GM12878 (cell line): Measurements from ENCODE around the gene TXNDC17. TPM values are rescaled to one million over a fixed set of nuclear protein-coding genes. Genes with fewer than 3 reads are reported as not detected.

Experiments used
- ATAC-seq: fragments of 200-7000 bp; cut with Tn5 transposase; 3 replicates; pipeline ENCODE4 v1.9.1; 2020; ENCODE audit warnings: mild to moderate bottlenecking, moderate library complexity
- BruUV-seq: library from RNA; stranded (reverse); fragments of 400-500 nt; replicated peaks from 2 replicates; lab custom pipeline; 2021; lab: Mats Ljungman, UMichigan
- CTCF ChIA-PET: fragments of 300-600 bp; sonication (Branson Sonifier 250); formaldehyde crosslinking; extraction: SDS; loops from one replicate; lab custom pipeline; 2021; ENCODE audit warnings: inconsistent platforms; lab: Yijun Ruan, JAX
- POLR2A ChIA-PET: fragments of 350-600 bp; formaldehyde crosslinking; extraction: SDS; loops from one replicate; lab custom pipeline; 2021; ENCODE audit warnings: inconsistent platforms; lab: Charles Lee
- RAD21 ChIA-PET: fragments of 300-600 bp; sonication (Branson Sonifier 250); formaldehyde crosslinking; loops from one replicate; lab custom pipeline; 2023; ENCODE audit warnings: antibody characterized with exemption; ENCODE audit not compliant: unreplicated experiment; lab: Charles Lee
- SMC1A ChIA-PET: fragments of 300-600 bp; sonication (Branson Sonifier 250); formaldehyde crosslinking; loops from one replicate; lab custom pipeline; 2023; ENCODE audit not compliant: unreplicated experiment, uncharacterized antibody; lab: Charles Lee
- DNase-seq: peaks from one replicate; pipeline ENCODE4 v3.0.0-alpha.2; 2011; ENCODE audit warnings: low read depth, low spot score
- FAIRE-seq: peaks from 3 replicates; lab custom pipeline; 2011; peaks lifted over from hg19 to GRCh38; lab: Jason Lieb, UNC
- H2AFZ ChIP-seq: 2 replicates; pipeline ENCODE4 v1.6.0; 2011; ENCODE audit warnings: low read depth, low read length, control low read depth; ENCODE audit not compliant: control insufficient read depth
- H3K27ac ChIP-seq: 2 replicates; pipeline ENCODE4 v1.5.1; 2011; ENCODE audit warnings: control low read depth; ENCODE audit not compliant: control insufficient read depth, insufficient read depth
- H3K27me3 ChIP-seq, 2 experiments: replicated peaks in 1 of 2; 2 replicates each; pipeline versions ENCODE4 v1.6.0 to v1.6.1; 2011; ENCODE audit warnings: low read length in 1 of 2; ENCODE audit not compliant: control insufficient read depth in 2 of 2, insufficient read depth in 2 of 2
- H3K36me3 ChIP-seq, 2 experiments: 2 replicates each; pipeline ENCODE4 v1.5.1; 2011; ENCODE audit warnings: low read length in 1 of 2; ENCODE audit not compliant: control insufficient read depth in 2 of 2, insufficient read depth in 2 of 2
- H3K4me1 ChIP-seq: 2 replicates; pipeline ENCODE4 v1.6.1; 2011; ENCODE audit warnings: mild to moderate bottlenecking, low read length, moderate library complexity, mixed read lengths; ENCODE audit not compliant: control insufficient read depth, insufficient read depth
- H3K4me2 ChIP-seq: 2 replicates; pipeline ENCODE4 v1.6.0; 2011; ENCODE audit warnings: control low read depth; ENCODE audit not compliant: control insufficient read depth, insufficient read depth
- H3K4me3 ChIP-seq: fragments of 200-600 bp; sonication (generic); 2 replicates; pipeline ENCODE4 v1.5.1; 2016
- H3K79me2 ChIP-seq: 2 replicates; pipeline ENCODE4 v1.6.0; 2011; ENCODE audit warnings: low read length; ENCODE audit not compliant: control insufficient read depth, insufficient read depth
- H3K9ac ChIP-seq: 2 replicates; pipeline ENCODE4 v1.8.0; 2011; ENCODE audit warnings: low read length, control low read depth, mixed read lengths; ENCODE audit not compliant: control insufficient read depth, insufficient read depth
- H3K9me3 ChIP-seq: replicated peaks from 3 replicates; pipeline ENCODE4 v1.5.1; 2011; ENCODE audit warnings: mild to moderate bottlenecking, low read length; ENCODE audit not compliant: control insufficient read depth, insufficient read depth
- H4K20me1 ChIP-seq: 2 replicates; pipeline ENCODE4 v1.6.0; 2011; ENCODE audit not compliant: control insufficient read depth, insufficient read depth
- ASH2L ChIP-seq: fragments of 300-600, 200-600 bp; sonication (generic); IDR thresholded peaks from 2 replicates; pipeline ENCODE4 v1.6.1; 2017; ENCODE audit warnings: low read depth, mild to moderate bottlenecking, borderline replicate concordance
- BHLHE40 ChIP-seq, 2 experiments: fragments of 450-650 bp in 1 of 2; IDR thresholded peaks; 2 replicates each; pipeline ENCODE4 v1.6.1; 2011 to 2017; ENCODE audit warnings: low read depth in 2 of 2, borderline replicate concordance in 1 of 2, improper control_type of control experiment in 1 of 2, low read length in 1 of 2, mild to moderate bottlenecking in 1 of 2
- CHD1 ChIP-seq: IDR thresholded peaks from 2 replicates; pipeline ENCODE4 v1.6.1; 2012; ENCODE audit warnings: low read depth, low read length, improper control_type of control experiment
- EP300 ChIP-seq, 2 experiments: fragments of 150-350 bp in 1 of 2; IDR thresholded peaks; 2 replicates each; pipeline ENCODE4 v1.6.1; 2011 to 2012; ENCODE audit warnings: low read depth in 2 of 2, low read length in 2 of 2, borderline replicate concordance in 1 of 2, improper control_type of control experiment in 1 of 2, inconsistent platforms in 1 of 2; ENCODE audit not compliant: control insufficient read depth in 1 of 2
- ESRRA ChIP-seq: IDR thresholded peaks from 2 replicates; pipeline ENCODE4 v1.6.1; 2012; ENCODE audit warnings: mild to moderate bottlenecking, low read length, improper control_type of control experiment
- HCFC1 ChIP-seq: fragments of 150-350 bp; IDR thresholded peaks from 2 replicates; pipeline ENCODE4 v1.6.1; 2014; ENCODE audit warnings: low read length
- NFYB ChIP-seq: IDR thresholded peaks from 2 replicates; pipeline ENCODE4 v1.6.1; 2011; ENCODE audit warnings: low read depth, mild to moderate bottlenecking, low read length, improper control_type of control experiment, moderate library complexity; ENCODE audit not compliant: insufficient read depth
- NR2F1 ChIP-seq: fragments of 450-650 bp; conservative IDR thresholded peaks from 2 replicates; pipeline ENCODE4 v1.6.1; 2017; ENCODE audit warnings: mild to moderate bottlenecking
- RCOR1 ChIP-seq: conservative IDR thresholded peaks from 2 replicates; pipeline ENCODE4 v1.6.1; 2012; ENCODE audit warnings: low read depth, low read length, improper control_type of control experiment
- REST ChIP-seq: IDR thresholded peaks from 2 replicates; pipeline ENCODE4 v1.6.1; 2012; ENCODE audit warnings: mild to moderate bottlenecking, low read depth, low read length
- TCF12 ChIP-seq: IDR thresholded peaks from 2 replicates; pipeline ENCODE4 v1.6.1; 2011; ENCODE audit warnings: low read depth, mild to moderate bottlenecking, low read length
- ZNF274 ChIP-seq: IDR thresholded peaks from one replicate; pipeline ENCODE4 v1.8.0; 2011; ENCODE audit not compliant: insufficient read length, insufficient read depth
- WGBS: methylation state at CpG from one replicate; pipeline ENCODE4 v1.1.6; 2016; ENCODE audit warnings: low lambda C conversion rate; ENCODE audit not compliant: insufficient replicate concordance, insufficient coverage; ENCODE audit errors: missing lambda C conversion rate; 5-methylcytosine and 5-hydroxymethylcytosine counted together
- in situ Hi-C: fragments of 300-500 bp; cut with MboI; formaldehyde crosslinking; loops from 9 replicates; pipeline ENCODE4 v1.14.3; 2018; ENCODE audit warnings: mixed read lengths
- intact Hi-C: fragments of 100-400 bp; cut with micrococcal nuclease; formaldehyde crosslinking; loops from one replicate; pipeline ENCODE4 v1.14.2; 2022; ENCODE audit not compliant: unreplicated experiment
- polyA plus RNA-seq, 11 experiments: library from polyadenylated mRNA; depleted of rRNA in 4 of 11; unstranded in 6 of 11; stranded (reverse) in 5 of 11; fragments of >200 nt; fragmentation: Nextera tagmentation in 4 of 11; fragmentation: Illumina TruSeq in 1 of 11; extraction: Ambion mirVana in 4 of 11; extraction: Trizol in 1 of 11; gene quantifications; 1 replicate in 1 of 11; 2 replicates in 10 of 11; pipeline versions ENCODE4 v1.2.1 to v1.2.3, GENCODE V29; 2011 to 2016; ENCODE audit warnings: inconsistent platforms in 2 of 11, missing spikeins in 2 of 11, low read depth in 1 of 11
- total RNA-seq, 4 experiments: library from RNA; depleted of rRNA in 3 of 4; stranded (reverse); fragments of >200 nt in 3 of 4; fragmentation: Illumina TruSeq in 1 of 4; extraction: Trizol in 1 of 4; gene quantifications; 2 replicates each; pipeline versions ENCODE4 v1.2.1 to v1.2.3, GENCODE V29; 2013 to 2021
- TF ChIP-seq, protein P1 (sequence below): fragments of 450-650 bp; IDR thresholded peaks from 2 replicates; pipeline ENCODE4 v1.6.1; 2014; ENCODE audit warnings: mild to moderate bottlenecking

TXNDC17 gene
- total and polyA plus RNA-seq, 10 of the 15 experiments (the other 5 are each of a cell fraction or from before 2014, with no cell fraction given): 124 to 957 (median 216) TPM

DNA sequence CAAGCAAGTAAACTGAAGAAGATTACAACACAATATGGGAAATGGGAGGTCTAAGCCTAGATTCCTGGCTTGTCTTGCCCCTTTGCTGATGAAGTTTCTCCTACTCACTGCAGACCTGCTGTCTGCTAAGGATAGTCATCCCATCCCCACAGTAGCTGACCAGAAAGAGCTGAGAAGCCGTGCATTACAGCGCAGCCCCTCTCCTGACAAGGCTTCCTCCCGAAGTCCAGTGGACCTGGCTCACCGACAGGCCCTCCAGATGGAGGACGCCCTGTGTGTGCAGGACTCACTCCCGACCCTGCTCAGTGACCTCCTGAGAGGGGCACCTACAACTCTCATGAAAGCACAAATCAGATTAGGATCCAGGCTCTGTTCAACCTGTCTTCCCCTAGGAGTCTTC, 35.7 kb upstream of the TXNDC17 start:
- ATAC-seq (no peak), FAIRE-seq (no peak), DNase-seq (no peak)
- Histone ChIP-seq H3K9ac (no peak overlapping the region), H3K4me2 (no peak overlapping the region), H4K20me1 (no peaks in the 10 kb centered on the region; the same call in 1 of the 2 replicates), H3K4me3 (no peak overlapping the region), H3K27ac (no peak overlapping the region), H3K79me2 (no peaks in the 10 kb centered on the region), H3K36me3 (peaks cover 5 to 17% of the 10 kb centered on the region in 2 experiments), H3K27me3 (no peaks in the 10 kb centered on the region), H3K4me1 (no peaks in the 10 kb centered on the region), H3K9me3 (no peaks in the 10 kb centered on the region), H2AFZ (no peak overlapping the region)
- intact Hi-C loops (no loop called here), in situ Hi-C loops (no loop called here)
- 98% methylated on average over 6 of the region's 6 CpGs for WGBS
- ChIA-PET CTCF (no interaction called here), RAD21 (no interaction called here), POLR2A (no interaction called here), SMC1A (interaction anchor here (0.7 kb wide), 1 partner anchor 1827 kb away, joined by 3 read pairs; no protein-coding TSS in a partner anchor)
- TF ChIP-seq EP300 (IDR thresholded peaks at IDR 0.05; ENCODE audit: borderline replicate concordance in 1 of 2, control insufficient read depth in 1 of 2, low read depth in 2 of 2, low read length in 2 of 2): no peak
- no TSS peak for BruUV-seq

- ChIA-PET SMC1A (no interaction called here), CTCF (interaction anchor here (0.7 to 1.2 kb wide), 3 partner anchors 9 to 25 kb away, joined by 3 to 4 read pairs (median 3); no protein-coding TSS in a partner anchor), POLR2A (no interaction called here), RAD21 (interaction anchor here (1.4 kb wide), 1 partner anchor 135 kb away, joined by 3 read pairs; no protein-coding TSS in a partner anchor)
- no peak overlapping the region for H3K9ac ChIP-seq
- no peak overlapping the region for H3K27ac ChIP-seq
- no peaks in the 10 kb centered on the region for H3K79me2 ChIP-seq
- BruUV-seq: no TSS peak
- H3K4me1 ChIP-seq: no peaks in the 10 kb centered on the region
- DNase-seq: no peak
- H3K4me2 ChIP-seq: no peak overlapping the region
- H3K9me3 ChIP-seq: no peaks in the 10 kb centered on the region
- intact Hi-C loops (no loop called here), in situ Hi-C loops (no loop called here)
- H4K20me1 ChIP-seq: no peaks in the 10 kb centered on the region; the same call in 1 of the 2 replicates
- ATAC-seq: no peak
- H3K4me3 ChIP-seq: no peak overlapping the region
- H3K36me3 ChIP-seq: peaks cover 5 to 20% of the 10 kb centered on the region in 2 experiments
- FAIRE-seq: no peak
- WGBS: 96% methylated on average over 3 of the region's 3 CpGs
- no peak overlapping the region for H2AFZ ChIP-seq
- H3K27me3 ChIP-seq: no peaks in the 10 kb centered on the region
- TF ChIP-seq NR2F1 (no peak), HCFC1 (no peak), ESRRA (no peak), RCOR1 (no peak), ZNF274 (no peak), REST (no peak), CHD1 (no peak), TCF12 (no peak), NFYB (no peak), ASH2L (no peak), BHLHE40 (IDR thresholded peaks at IDR 0.05; ENCODE audit: borderline replicate concordance in 1 of 2, low read depth in 2 of 2, low read length in 1 of 2) (no peak)
- TF ChIP-seq, protein P1, sequence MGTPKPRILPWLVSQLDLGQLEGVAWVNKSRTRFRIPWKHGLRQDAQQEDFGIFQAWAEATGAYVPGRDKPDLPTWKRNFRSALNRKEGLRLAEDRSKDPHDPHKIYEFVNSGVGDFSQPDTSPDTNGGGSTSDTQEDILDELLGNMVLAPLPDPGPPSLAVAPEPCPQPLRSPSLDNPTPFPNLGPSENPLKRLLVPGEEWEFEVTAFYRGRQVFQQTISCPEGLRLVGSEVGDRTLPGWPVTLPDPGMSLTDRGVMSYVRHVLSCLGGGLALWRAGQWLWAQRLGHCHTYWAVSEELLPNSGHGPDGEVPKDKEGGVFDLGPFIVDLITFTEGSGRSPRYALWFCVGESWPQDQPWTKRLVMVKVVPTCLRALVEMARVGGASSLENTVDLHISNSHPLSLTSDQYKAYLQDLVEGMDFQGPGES: no peak
Measured at GRCh38 chr17:6608321-6608720, 32.5 kb upstream of the TXNDC17 start.
